ENCODE results near the gene CRTC2.

GRCh38 chr1:153940756-153941155, 17.7 kb downstream of the CRTC2 start:
- TF ChIP-seq CTCF (IDR thresholded peaks at IDR 0.05) (no peak), POLR2A (IDR thresholded peaks at IDR 0.05) (no peak)
